SIG-M5 treated with dmso at 0.1 percent for 504 hours (cell line): ENCODE results near the gene CRYL1.

Source experiments
- DNase-seq: peaks from one replicate; lab custom pipeline; 2025; ENCODE audit not compliant: unreplicated experiment; lab: John Stamatoyannopoulos, UW

CRYL1 gene

DNA sequence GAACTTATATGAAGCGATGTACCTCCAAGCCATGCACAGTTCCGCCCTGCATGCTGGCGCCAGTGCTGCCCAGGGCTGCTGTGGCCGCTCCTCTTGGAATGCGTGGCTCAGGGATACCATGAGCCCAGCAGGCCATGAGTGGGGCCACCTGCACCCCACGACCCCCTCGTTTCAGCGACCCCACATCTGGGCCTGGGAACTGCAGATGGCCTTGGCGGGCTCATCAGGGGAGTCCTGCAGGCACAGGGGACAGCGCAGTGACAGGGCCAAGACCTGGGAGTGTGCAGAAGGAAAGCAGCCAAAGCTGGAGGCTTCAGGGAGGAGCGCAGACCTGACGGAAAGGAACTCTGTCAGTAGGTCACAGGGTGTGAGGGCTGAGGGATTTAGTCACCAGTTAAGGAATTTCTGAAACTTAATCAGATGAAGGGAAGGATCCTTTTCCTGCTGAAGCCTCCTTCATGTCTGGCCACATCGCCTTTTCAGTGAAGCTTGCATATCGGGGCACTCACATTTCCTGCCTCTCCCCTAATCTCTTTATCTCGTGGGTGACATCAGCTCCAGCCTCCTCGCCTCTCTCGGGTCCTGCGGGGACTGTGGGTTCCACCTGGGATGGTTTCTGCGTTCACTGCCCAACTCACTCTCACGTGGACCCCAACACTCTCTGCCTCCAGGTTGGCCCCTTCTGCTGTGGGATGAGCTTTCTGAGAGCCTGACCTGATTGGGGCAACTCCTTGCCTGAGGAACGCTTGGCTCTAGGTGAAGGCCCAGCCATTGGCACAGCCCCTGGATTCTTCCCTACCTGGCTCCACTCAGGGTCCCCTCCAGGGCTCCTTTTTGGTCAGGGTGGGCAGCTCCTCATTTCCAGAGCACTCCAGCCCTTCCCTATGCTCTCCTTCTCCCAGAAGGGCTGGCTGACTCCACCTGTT, 123.5 kb downstream of the CRYL1 start:
- no peak for DNase-seq

DNA sequence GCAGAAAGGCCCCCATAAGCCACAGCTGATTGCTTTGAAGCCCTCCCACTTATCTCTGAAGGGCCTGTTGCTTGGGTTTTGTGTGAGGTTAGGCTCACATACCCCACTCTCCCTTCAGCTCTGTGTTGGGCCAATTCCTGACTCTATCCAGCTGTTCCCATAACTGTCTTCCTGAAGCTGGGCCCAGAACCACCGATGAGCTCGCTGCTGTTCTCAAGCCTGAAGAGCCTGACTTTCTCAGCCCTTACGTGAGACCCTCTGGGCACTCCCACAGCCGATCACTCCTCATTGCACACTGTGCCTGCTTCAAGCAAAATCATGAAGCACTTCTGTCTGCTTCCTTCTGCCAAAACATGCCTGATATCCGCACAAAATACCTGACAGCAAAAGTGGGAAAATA, 124.1 kb downstream of the CRYL1 start:
- DNase-seq: no peak

DNA sequence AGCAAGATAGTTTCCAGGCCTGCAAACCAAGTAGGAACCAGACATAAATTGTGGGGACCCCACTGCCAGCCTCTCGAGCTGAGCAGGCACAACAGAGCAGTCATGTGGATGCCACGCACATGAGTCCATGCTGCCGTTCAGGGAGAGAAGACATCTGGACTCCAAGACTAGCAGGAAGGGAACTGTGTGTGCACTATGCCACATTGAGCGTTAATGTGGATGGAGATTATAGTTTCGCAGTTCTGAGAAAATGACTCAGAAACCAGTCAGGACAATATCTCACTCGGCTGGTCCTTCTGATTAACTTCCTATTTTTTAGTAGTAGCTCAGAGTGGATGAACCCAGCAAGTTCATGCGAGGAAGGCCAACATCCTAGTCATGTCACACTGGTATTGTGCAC, 124.9 kb downstream of the CRYL1 start:
- peak; percentile 15 for DNase-seq

DNA sequence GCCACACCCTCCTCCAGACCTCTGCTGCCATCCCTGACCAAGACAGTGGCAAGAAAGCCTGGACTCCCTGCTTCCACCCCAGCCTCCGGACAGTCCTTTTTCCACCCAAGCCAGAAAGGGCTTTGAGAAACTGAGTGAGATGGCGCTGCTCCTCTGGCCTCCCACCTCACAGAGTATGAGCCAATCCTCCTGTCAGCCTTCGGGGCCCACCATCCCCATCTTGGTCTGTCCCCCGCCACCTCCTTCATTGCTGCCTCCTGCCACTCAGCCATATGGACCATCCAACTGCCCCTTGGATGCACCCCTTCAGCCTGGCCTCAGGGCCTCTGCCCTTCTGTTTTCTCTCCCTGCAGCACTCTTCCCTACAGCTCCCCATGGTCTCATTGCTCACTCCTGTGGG, 125.7 kb downstream of the CRYL1 start:
- DNase-seq: no peak

DNA sequence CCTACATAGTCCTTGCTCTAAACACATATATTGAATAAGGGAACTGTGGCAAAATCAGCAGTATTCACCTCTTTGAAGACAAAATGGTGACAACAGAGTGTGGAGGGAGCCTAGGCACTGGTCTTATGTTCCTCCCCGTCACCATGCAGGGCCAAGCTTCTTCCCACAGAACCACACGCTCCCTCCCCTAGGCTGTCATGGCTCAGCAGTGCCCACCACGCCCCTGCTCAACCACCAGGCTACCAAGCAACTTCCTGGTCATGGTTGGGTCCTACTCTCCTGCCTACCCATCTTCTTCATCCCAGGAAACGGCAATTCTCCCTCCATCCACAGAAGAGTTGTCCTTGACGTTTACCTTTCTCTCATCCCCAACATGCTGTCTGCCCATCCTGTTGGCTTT, 126.1 kb downstream of the CRYL1 start:
- no peak for DNase-seq

DNA sequence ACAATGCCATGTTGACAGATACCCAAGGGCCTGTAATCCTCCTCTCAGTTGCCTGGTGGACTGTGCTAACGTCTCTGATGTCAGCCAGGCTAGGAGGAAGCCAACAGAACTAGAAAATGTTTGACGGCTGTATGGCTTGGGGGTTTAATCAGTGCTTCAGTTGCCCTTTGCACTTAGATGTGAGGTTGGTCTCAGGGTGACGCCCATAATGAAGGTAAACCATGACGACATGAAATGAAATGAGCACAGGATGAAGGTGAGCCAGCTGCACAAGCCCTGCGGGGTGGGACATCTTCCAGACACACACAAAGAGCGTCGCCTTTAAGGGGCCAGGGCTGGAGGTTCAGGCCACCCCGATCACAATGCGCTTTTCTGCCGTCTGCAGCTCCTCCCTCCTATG, 127.2 kb downstream of the CRYL1 start:
- DNase-seq: no peak

DNA sequence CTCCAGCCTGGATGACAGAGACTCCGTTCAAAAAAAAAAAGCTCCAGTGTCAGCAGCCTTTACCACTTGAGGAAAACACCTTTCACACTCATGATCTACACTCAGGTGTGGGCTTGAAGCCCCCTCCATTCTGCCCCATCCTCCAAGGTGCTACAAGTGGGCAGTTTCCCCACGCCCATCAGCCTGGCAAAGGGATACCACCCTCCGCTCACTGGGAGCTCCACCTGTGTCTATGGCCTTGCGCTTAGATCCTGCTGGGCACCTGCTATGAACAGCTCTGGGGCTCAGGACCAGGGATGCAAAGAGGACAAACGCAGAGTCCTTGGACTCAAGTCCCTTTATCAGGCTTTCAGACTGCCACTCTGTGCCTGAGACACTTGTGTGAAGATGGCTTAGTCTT, 127.8 kb downstream of the CRYL1 start:
- DNase-seq: no peak

DNA sequence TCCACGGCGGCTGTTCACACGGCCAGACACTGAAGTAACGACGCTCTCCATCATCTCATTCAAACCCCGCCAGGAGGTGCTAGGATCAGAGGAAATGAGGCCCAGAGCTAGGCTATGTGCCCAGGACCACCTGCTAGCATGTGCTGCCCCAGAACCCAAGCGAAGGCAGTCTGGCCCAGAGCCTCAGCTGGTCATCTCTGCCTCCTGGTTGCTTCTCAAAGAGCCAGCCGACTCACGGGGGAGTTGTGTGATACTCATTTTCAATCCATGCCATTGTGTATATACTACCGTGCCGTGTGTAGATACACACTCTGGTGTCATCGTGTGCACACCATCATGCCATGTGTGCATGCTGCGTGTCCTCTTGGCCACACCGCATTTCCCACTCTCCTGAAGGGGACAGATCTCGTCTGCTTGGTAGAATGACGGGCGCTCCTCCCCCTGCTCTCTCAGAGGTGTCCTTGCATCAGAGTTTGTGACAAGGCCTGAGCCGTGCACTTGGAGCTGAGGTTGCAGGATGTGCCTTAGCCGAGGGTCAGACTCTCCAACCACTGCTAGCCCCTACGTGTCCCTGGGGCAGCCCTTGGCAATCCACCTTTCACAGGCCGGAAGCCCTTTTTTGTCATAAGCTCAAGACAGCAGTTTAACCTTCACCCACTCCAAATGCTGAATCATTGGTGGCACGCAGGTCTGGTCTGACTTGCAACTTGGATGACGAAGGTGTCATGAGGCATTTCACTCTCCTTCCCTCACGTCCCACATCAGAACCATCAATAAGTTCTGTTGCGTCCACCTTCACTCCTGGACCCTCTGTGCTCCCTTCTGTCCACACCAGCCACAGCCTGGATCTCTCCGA, 130.4 kb downstream of the CRYL1 start:
- no peak for DNase-seq

DNA sequence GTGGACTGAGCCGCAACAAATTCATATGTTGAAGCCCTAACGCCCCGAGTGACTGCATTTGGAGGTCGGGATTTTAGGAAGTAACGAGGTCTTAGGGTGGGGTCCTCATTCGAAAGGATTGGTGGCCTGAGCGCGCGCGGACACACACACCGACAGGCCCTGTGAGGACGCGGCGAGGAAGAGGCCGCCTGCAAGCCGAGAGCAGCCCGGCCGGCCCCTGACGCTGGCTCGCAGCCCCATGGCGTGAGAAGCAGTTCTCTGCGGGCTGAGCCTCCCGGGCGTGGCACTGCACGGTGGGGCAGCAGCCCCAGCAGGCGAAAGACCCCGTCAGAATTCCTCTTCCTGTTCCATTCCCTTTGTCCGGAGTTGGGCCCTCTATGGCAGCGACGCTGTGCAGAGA, 131.2 kb downstream of the CRYL1 start:
- DNase-seq: no peak

DNA sequence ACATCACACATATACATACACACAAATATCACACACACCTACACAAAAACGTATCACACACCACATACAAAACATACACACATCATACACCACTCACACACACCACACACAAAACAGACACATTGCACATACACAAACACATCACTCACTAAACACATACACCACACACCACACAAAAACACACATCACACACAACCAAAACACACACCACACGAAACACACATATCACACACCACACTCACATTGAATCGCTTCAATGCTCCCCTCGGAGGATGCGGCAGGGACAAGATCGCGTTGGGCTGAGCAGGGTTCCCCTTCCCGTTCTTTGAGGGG, 131.5 kb downstream of the CRYL1 start:
- no peak for DNase-seq

DNA sequence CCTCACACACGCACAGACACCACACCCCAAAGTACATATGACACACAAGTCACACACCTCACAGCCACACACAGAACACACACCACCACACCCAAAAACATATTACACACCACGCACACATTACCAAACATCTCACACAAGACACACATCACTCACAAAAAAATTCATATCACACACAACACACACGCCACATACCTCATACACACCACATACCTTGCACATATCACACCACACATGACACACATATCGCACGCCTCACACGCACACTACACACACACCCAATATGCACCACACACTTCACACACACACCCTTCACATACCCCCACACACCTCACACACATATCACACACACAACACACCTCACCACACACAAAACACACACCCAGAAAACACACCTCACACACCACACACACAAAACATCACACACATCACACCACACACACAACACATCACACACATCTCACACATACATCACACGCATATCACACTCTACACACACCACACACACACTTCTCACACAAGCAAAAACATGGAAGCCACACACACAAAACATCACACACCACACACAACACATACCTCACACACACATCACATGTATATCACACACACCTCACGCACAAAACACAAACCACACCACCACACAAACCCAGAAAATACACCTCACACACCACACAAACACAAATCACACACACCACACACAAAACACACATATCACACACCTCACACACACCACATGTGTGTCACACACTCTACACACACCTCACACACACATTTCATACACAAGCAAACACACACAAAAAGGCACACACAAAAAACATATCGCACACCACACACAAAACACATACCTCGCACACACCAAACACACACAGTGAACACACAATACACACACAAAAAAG, 132.1 kb downstream of the CRYL1 start:
- DNase-seq: no peak

DNA sequence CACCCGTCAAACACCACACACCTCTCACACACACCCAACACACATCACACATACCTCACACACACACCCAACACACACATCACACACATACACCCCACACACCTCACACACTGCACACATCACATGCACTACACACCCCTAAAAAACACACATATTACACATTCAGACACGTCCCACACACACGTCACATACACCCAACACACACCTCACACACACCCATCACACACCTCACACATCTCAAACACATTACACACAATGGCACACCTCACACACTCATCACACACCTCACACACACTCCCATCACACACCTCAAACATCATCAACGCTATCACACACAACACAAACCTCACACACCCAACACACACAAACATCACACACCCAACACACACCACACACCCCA, 133.1 kb downstream of the CRYL1 start:
- no peak for DNase-seq

DNA sequence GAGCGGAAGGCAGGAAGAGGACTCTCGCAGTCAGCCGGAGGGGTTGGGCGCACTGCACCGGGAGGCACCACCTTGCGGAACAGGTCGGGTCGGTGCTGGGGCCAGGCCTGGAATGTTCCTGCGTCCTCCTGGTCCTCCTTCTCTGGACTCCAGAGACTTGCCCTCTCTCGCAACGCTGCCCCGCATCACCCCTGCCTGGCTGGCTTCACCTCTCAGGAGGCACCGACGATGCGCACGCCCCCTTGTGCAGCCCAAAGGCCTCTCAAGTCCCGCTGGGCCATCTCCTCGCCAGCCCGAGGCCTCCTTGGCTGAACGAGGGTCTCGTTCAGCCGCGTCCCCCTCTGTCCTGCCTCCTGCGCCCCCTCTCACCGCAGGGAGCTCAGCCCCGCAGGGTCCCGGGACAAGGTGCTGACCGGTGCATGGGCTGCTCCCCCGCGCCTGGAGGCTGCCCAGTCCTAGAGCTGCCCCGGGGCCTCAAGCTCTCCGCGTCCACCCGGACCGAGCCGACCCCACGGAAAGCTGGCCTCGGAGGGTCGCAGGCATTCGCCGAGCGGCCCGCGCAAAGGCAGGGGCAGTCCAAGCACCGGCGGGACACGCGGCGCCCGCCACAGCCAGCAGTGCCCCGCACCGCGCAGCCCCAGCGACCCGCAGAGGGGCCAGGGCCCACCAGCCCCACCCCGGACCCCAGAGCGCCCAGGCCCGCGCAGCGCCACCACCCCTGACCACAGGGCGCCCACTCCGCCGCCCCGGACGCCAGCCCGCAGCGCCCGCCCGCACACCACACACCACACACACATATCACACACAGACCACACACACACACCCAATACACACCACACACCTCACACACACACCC, 133.8 kb downstream of the CRYL1 start:
- no peak for DNase-seq

DNA sequence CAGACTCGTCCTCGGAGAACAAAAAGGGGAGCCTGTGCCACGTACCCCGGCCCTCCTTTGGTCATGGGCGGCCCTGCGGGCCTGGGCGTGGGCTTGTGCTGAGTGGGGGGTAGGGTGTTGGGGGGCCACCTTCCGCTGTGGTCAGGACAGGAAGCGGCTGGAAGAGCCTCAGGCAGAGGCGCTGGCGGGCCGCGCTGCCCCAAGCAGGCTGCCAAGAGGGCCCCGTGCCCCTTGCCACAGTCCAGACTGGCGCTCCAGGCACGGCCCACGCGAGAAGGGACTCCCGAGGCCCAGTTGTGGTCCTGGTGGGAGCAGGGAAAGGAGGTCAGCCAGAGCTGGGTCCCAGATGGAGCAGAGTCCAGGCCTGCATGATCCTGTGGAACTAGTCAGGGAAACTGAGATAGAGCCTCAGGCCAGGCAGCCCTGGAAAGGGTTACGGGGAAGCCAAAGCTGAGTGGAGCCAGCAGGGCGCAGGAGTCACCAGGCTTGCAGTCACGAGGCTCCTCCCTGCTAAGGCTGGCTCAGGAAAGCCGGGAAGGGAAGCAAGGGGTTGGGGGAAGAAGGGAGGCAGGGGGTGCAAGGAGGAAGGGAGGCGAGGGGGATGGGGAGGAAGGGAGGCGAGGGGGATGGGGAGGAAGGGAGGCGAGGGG, 135.0 kb downstream of the CRYL1 start:
- no peak for DNase-seq

DNA sequence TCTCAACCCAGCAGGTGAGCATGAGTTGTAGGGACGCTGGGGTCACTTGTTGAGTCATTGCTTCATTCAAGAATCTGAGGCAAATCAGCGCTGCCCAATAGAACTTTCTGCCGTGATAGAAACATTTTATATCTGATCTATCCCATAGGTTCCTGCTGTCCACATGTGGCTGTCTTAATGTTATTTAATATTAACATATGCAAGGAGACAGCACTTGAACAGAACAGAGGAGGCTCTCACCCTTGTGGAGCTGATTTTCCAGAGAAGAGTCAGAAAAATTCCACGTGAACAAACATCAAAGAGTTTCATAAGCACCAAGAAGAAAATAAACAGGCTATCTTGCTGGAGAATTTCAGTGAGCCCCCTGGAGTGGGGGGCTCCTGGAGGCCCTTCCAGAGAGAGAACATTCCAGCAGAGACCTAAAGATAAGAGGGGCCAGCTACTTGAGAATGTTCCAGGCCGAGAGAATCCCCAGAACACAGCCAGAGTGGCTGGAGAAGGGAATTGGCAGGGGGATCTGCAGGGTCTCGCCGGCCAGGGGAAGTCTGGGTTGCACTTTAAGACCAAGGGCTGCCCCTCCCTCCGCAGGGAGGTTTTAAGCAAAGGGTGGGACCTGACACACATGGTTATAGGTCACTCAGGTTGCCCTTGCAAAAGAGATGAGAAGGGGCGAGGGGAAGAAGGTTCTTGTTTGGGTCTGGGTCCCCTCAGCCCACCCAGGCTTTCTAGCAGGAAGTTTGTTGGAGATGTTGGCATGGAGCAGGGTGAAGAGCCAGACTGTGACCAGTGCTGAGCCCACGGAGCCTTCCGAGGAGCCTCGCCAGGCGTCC, 135.7 kb downstream of the CRYL1 start:
- no peak for DNase-seq

DNA sequence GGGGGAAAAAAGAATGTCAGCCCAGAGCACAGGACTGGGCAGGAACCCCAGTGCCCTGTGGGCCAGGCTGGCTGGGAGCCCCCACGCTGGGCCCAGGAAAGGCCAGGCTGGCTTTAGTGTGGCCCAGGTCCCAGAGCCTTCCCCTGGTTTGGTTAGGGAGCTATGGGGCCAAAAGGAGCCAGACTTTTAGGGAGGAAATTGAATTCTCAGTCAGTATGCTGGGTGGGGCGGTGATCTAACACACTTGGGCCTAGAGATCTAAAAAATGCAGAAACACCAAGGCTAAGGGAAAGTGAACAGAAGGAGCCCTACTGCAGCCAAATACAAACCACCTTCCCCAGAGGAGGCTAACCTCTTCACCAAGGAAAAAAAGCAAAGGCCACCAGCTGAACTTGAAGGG, 137.5 kb downstream of the CRYL1 start:
- DNase-seq: no peak

DNA sequence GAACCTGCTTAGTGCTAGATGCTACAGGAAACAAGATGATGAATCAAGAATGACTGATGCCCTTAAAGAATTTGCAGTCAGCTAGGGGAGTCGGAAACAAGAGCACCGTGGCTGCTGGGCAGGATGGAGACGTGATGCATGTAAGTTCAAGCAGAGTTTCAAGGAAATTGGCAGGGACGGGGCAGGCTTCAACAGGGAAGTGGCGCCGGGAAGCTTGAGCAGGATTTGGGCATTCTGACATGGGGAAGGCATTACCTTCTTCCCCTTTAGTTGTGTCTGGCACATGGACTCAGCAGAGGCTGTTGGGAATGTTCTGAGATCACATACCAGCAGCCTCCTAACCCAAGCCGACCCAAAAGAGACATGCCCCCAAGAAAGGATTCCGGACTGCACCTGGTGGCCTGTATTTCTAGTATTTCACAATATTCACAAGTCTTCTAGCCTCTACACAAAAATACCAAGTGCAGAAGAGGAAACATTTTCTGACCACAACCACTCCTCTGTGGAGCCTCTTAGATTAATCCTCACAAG, 138.2 kb downstream of the CRYL1 start:
- DNase-seq: no peak

DNA sequence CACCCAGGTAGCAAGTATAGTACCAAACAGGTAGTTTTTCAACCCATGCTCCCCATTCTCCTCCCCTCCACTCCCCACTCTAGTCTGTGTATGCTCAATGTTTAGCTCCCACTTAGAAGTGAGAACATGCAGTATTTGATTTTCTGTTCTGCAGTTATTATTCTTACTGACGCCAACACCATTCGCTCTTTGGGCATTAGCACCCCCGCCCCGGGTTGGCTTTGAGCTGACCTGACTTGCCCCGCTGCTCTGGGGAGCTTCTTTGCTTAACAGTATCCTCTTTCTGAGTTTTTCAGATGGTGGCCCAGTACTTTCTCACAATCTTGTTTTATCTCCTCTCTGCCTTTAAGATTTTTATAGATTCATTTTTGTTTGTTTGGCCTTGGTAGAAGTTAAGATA, 138.7 kb downstream of the CRYL1 start:
- DNase-seq: no peak

DNA sequence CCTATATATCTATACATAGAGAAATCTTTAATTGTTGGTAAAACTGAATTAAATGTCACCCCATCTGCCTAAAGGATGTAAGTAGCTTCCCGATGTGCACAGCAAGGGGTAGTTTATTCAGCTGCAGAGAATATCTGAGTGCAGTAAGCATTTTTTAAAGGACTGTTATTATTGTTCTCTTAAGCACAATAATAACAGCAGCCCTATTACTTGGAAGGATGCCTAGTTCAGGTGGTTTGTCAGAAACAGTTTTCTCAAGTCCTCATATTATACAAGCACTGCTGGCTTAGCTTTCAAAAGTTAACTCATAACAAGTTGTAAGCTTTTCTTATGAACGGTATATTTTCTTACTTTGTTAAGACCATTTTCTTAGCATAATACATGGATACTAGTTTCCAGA, 142.6 kb downstream of the CRYL1 start:
- no peak for DNase-seq
